Measurements from ENCODE around the gene KIF12.
"Not testable (repeated sequence)": the region's sequence is repeated elsewhere in the genome, so short reads cannot be mapped to it uniquely, and the experiment has no call there.

KIF12 gene

GRCh38 chr9:114132550-114132918 lies 33.4 kb upstream of the KIF12 start:
- no peak overlapping the region for H3K27ac ChIP-seq (ENCODE audit: insufficient read depth, low read depth, low read length, poor library complexity, severe bottlenecking)
- WGBS, 2 experiments = 94 to 95% methylated on average over 7 of the region's 7 CpGs
- H3K4me1 ChIP-seq (ENCODE audit: control insufficient read depth, insufficient read depth, low read length) = no peaks in the 10 kb centered on the region
- H3K9me3 ChIP-seq (ENCODE audit: control insufficient read depth, low read length) = no peaks in the 10 kb centered on the region
- no peaks in the 10 kb centered on the region for H3K27me3 ChIP-seq (ENCODE audit: control insufficient read depth, insufficient read depth, low read length, poor library complexity, severe bottlenecking)
- no peak overlapping the region for H3K4me3 ChIP-seq (ENCODE audit: insufficient read depth, low read depth, low read length)
- no peaks in the 10 kb centered on the region for H3K36me3 ChIP-seq (ENCODE audit: control insufficient read depth, insufficient read depth, low read length)

- Histone ChIP-seq H3K4me1 (ENCODE audit: control insufficient read depth, insufficient read depth, low read length) (no peaks in the 10 kb centered on the region), H3K36me3 (ENCODE audit: control insufficient read depth, insufficient read depth, low read length) (no peaks in the 10 kb centered on the region), H3K27ac (ENCODE audit: insufficient read depth, low read depth, low read length, poor library complexity, severe bottlenecking) (no peak overlapping the region), H3K27me3 (ENCODE audit: control insufficient read depth, insufficient read depth, low read length, poor library complexity, severe bottlenecking) (no peaks in the 10 kb centered on the region), H3K9me3 (ENCODE audit: control insufficient read depth, low read length) (no peaks in the 10 kb centered on the region), H3K4me3 (ENCODE audit: insufficient read depth, low read depth, low read length) (no peak overlapping the region)
- WGBS, 2 experiments = 90 to 91% methylated on average over 9 of the region's 10 CpGs
Measured at GRCh38 chr9:114131808-114132549, 32.9 kb upstream of the KIF12 start.

GRCh38 chr9:114130624-114131277 lies 31.7 kb upstream of the KIF12 start:
- Histone ChIP-seq H3K27ac (ENCODE audit: insufficient read depth, low read depth, low read length, poor library complexity, severe bottlenecking) (no peak overlapping the region), H3K9me3 (ENCODE audit: control insufficient read depth, low read length) (no peaks in the 10 kb centered on the region), H3K4me3 (ENCODE audit: insufficient read depth, low read depth, low read length) (no peak overlapping the region), H3K4me1 (ENCODE audit: control insufficient read depth, insufficient read depth, low read length) (no peaks in the 10 kb centered on the region), H3K36me3 (ENCODE audit: control insufficient read depth, insufficient read depth, low read length) (no peaks in the 10 kb centered on the region), H3K27me3 (ENCODE audit: control insufficient read depth, insufficient read depth, low read length, poor library complexity, severe bottlenecking) (no peaks in the 10 kb centered on the region)
- 92 to 93% methylated on average over 3 of the region's 4 CpGs for WGBS, 2 experiments

GRCh38 chr9:114130141-114130540 lies 31.0 kb upstream of the KIF12 start:
- no peak overlapping the region for H3K4me3 ChIP-seq (ENCODE audit: insufficient read depth, low read depth, low read length)
- no peaks in the 10 kb centered on the region for H3K27me3 ChIP-seq (ENCODE audit: control insufficient read depth, insufficient read depth, low read length, poor library complexity, severe bottlenecking)
- WGBS, 2 experiments = 83 to 86% methylated on average over 7 of the region's 7 CpGs
- H3K36me3 ChIP-seq (ENCODE audit: control insufficient read depth, insufficient read depth, low read length) = no peaks in the 10 kb centered on the region
- H3K9me3 ChIP-seq (ENCODE audit: control insufficient read depth, low read length) = no peaks in the 10 kb centered on the region
- H3K4me1 ChIP-seq (ENCODE audit: control insufficient read depth, insufficient read depth, low read length) = no peaks in the 10 kb centered on the region
- no peak overlapping the region for H3K27ac ChIP-seq (ENCODE audit: insufficient read depth, low read depth, low read length, poor library complexity, severe bottlenecking)

GRCh38 chr9:114128759-114129158 lies 29.7 kb upstream of the KIF12 start:
- not testable (repeated sequence) for H3K9me3 ChIP-seq (ENCODE audit: control insufficient read depth, low read length); H3K27ac ChIP-seq (ENCODE audit: insufficient read depth, low read depth, low read length, poor library complexity, severe bottlenecking); H3K4me3 ChIP-seq (ENCODE audit: insufficient read depth, low read depth, low read length); H3K27me3 ChIP-seq (ENCODE audit: control insufficient read depth, insufficient read depth, low read length, poor library complexity, severe bottlenecking); H3K36me3 ChIP-seq (ENCODE audit: control insufficient read depth, insufficient read depth, low read length)
- peaks cover 11% of the 10 kb centered on the region for H3K4me1 ChIP-seq (ENCODE audit: control insufficient read depth, insufficient read depth, low read length)
- WGBS, 2 experiments = 86 to 92% methylated on average over 3 of the region's 3 CpGs

GRCh38 chr9:114126247-114127060 lies 27.4 kb upstream of the KIF12 start:
- H3K27me3 ChIP-seq (ENCODE audit: control insufficient read depth, insufficient read depth, low read length, poor library complexity, severe bottlenecking) = no peaks in the 10 kb centered on the region
- H3K27ac ChIP-seq (ENCODE audit: insufficient read depth, low read depth, low read length, poor library complexity, severe bottlenecking) = no peak overlapping the region
- no peaks in the 10 kb centered on the region for H3K36me3 ChIP-seq (ENCODE audit: control insufficient read depth, insufficient read depth, low read length)
- no peak overlapping the region for H3K4me3 ChIP-seq (ENCODE audit: insufficient read depth, low read depth, low read length)
- WGBS, 2 experiments = 83 to 85% methylated on average over 13 of the region's 13 CpGs
- H3K4me1 ChIP-seq (ENCODE audit: control insufficient read depth, insufficient read depth, low read length) = peaks cover 11% of the 10 kb centered on the region
- no peaks in the 10 kb centered on the region for H3K9me3 ChIP-seq (ENCODE audit: control insufficient read depth, low read length)

GRCh38 chr9:114125476-114126013 lies 26.5 kb upstream of the KIF12 start:
- WGBS, 2 experiments = 83 to 86% methylated on average over 10 of the region's 10 CpGs
- Histone ChIP-seq H3K4me1 (ENCODE audit: control insufficient read depth, insufficient read depth, low read length) (peaks cover 11% of the 10 kb centered on the region), H3K9me3 (ENCODE audit: control insufficient read depth, low read length) (no peaks in the 10 kb centered on the region), H3K27ac (ENCODE audit: insufficient read depth, low read depth, low read length, poor library complexity, severe bottlenecking) (no peak overlapping the region), H3K4me3 (ENCODE audit: insufficient read depth, low read depth, low read length) (no peak overlapping the region), H3K27me3 (ENCODE audit: control insufficient read depth, insufficient read depth, low read length, poor library complexity, severe bottlenecking) (no peaks in the 10 kb centered on the region), H3K36me3 (ENCODE audit: control insufficient read depth, insufficient read depth, low read length) (no peaks in the 10 kb centered on the region)

GRCh38 chr9:114124666-114125475 lies 25.8 kb upstream of the KIF12 start:
- Histone ChIP-seq H3K27me3 (ENCODE audit: control insufficient read depth, insufficient read depth, low read length, poor library complexity, severe bottlenecking) (no peaks in the 10 kb centered on the region), H3K4me3 (ENCODE audit: insufficient read depth, low read depth, low read length) (no peak overlapping the region), H3K27ac (ENCODE audit: insufficient read depth, low read depth, low read length, poor library complexity, severe bottlenecking) (no peak overlapping the region), H3K9me3 (ENCODE audit: control insufficient read depth, low read length) (no peaks in the 10 kb centered on the region), H3K4me1 (ENCODE audit: control insufficient read depth, insufficient read depth, low read length) (peaks cover 11% of the 10 kb centered on the region), H3K36me3 (ENCODE audit: control insufficient read depth, insufficient read depth, low read length) (no peaks in the 10 kb centered on the region)
- 88 to 91% methylated on average over 13 of the region's 13 CpGs for WGBS, 2 experiments

- H3K4me3 ChIP-seq (ENCODE audit: insufficient read depth, low read depth, low read length) = no peak overlapping the region
- WGBS, 2 experiments = 40 to 48% methylated on average over 1 of the region's 1 CpG
- no peak overlapping the region for H3K27ac ChIP-seq (ENCODE audit: insufficient read depth, low read depth, low read length, poor library complexity, severe bottlenecking)
- no peaks in the 10 kb centered on the region for H3K27me3 ChIP-seq (ENCODE audit: control insufficient read depth, insufficient read depth, low read length, poor library complexity, severe bottlenecking)
- H3K9me3 ChIP-seq (ENCODE audit: control insufficient read depth, low read length) = no peaks in the 10 kb centered on the region
- H3K36me3 ChIP-seq (ENCODE audit: control insufficient read depth, insufficient read depth, low read length) = no peaks in the 10 kb centered on the region
- H3K4me1 ChIP-seq (ENCODE audit: control insufficient read depth, insufficient read depth, low read length) = peaks cover 11% of the 10 kb centered on the region
Measured at GRCh38 chr9:114124138-114124537, 25.0 kb upstream of the KIF12 start.
